Measurements from ENCODE around the gene SLC6A17. TPM values are rescaled to one million over a fixed set of nuclear protein-coding genes. Genes with fewer than 3 reads are reported as not detected.
A peak's percentile ranks its signal among the peaks of the same experiment; 100 is the strongest.

Gene SLC6A17
- total RNA-seq, 1 experiment from 2014 or later: 0.17 TPM

DNA sequence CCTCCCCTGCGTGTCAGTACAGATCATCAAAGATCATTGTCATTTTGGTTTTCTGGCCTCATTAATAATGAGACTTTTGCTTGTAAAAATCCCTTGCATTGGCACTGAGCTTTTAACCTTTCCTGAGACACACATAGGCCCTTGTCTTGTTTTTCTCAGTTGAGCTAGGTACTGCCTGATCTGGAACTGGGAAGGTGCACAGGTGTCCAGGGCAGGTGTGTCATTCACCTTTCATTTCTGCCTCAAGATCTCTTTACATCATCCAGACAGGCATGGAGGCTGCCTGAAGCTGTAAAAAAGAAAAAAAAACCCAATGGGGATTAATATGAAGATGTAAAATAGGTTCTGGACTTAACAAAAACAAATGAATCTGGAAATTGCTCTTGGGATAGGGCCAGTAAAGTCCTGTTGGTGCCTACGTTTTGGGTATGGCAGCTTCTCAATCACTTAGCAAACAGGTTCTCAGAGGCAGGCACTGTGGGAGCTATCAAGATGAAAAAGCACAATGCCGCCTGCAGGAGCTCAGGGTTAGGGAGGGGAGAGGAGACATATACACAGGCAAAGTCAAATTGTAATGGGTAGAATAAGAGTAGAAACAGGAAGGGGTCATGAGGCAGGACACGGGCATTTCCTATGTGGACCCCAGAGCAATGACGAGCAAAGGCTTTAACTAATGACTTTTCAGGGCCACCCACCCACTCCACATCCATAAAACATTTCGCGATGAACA is 58.8 kb downstream of the SLC6A17 start:
- Histone ChIP-seq H3K4me2 (ENCODE audit: insufficient read depth, insufficient read length, low read length) (peak overlapping the region; percentile 67), H4K8ac (replicated peaks; ENCODE audit: insufficient read length, low read depth, low read length) (no peak overlapping the region), H3K27me3 (ENCODE audit: insufficient read depth, low read length) (peaks cover 9% of the 10 kb centered on the region; the same call in 1 of the 2 replicates), H3K9ac (ENCODE audit: extremely low read depth, insufficient read length, low read length) (no peak overlapping the region), H2BK20ac (ENCODE audit: low read depth, low read length, poor library complexity, severe bottlenecking) (no peak overlapping the region), H3K9me3 (ENCODE audit: control insufficient read depth, low read depth, low read length) (no peaks in the 10 kb centered on the region), H3K79me2 (ENCODE audit: insufficient read depth, low read length) (no peaks in the 10 kb centered on the region), H2AFZ (ENCODE audit: low read length) (no peak overlapping the region), H3K4me1 (ENCODE audit: insufficient read depth, low read length) (peaks cover 3% of the 10 kb centered on the region; the same call in 1 of the 2 replicates), H3T11ph (ENCODE audit: low read length) (no peak overlapping the region), H3K23me2 (ENCODE audit: insufficient read length, low read depth, low read length, poor library complexity, severe bottlenecking) (peaks cover 19% of the 10 kb centered on the region), H2BK5ac (ENCODE audit: insufficient read length, low read length) (no peak overlapping the region), H4K20me1 (ENCODE audit: control insufficient read depth, insufficient read depth, insufficient read length) (no peaks in the 10 kb centered on the region), H3K23ac (ENCODE audit: insufficient read length, low read depth, low read length) (no peak overlapping the region), H4K5ac (ENCODE audit: insufficient read length, low read depth, low read length) (no peak overlapping the region), H3K56ac (ENCODE audit: insufficient read length, low read depth, low read length) (no peak overlapping the region), H3K79me1 (ENCODE audit: insufficient read depth, low read depth, low read length, poor library complexity, severe bottlenecking) (no peaks in the 10 kb centered on the region), H3K18ac (ENCODE audit: insufficient read length, low read depth, low read length) (no peak overlapping the region), H2BK12ac (ENCODE audit: insufficient read length, low read depth, low read length) (no peak overlapping the region), H3K14ac (ENCODE audit: insufficient read depth, low read length) (no peak overlapping the region), H4K91ac (ENCODE audit: insufficient read length, low read depth, low read length) (no peak overlapping the region), H3K4ac (ENCODE audit: low read depth, low read length) (no peak overlapping the region), H2BK120ac (ENCODE audit: low read depth, low read length, poor library complexity, severe bottlenecking) (no peak overlapping the region), H2BK15ac (ENCODE audit: low read depth, low read length) (no peak overlapping the region), H2AK5ac (ENCODE audit: insufficient read length, low read length) (no peak overlapping the region), H3K27ac (ENCODE audit: insufficient read length, low read depth, low read length) (no peak overlapping the region)
- Mint-ChIP-seq H3K4me1 (peaks cover 29 to 42% of the 10 kb centered on the region in 2 experiments), H3K4me3 (peak overlapping the region; percentile 79 to 93), H3K9me3 (no peaks in the 10 kb centered on the region; a peak in 2 of 5 replicates), H3K27me3 (ENCODE audit: low read depth) (peaks cover 43% of the 10 kb centered on the region), H3K36me3 (ENCODE audit: insufficient read depth in 1 of 3, low read depth in 3 of 3) (peaks cover 0 to 2% (median 0%) of the 10 kb centered on the region in 3 experiments; a peak in 2 of 7 replicates), H3K27ac (peak overlapping the region; percentile 7 to 80 (median 78); a peak in 4 of 7 replicates)
- TF ChIP-seq, protein P1, sequence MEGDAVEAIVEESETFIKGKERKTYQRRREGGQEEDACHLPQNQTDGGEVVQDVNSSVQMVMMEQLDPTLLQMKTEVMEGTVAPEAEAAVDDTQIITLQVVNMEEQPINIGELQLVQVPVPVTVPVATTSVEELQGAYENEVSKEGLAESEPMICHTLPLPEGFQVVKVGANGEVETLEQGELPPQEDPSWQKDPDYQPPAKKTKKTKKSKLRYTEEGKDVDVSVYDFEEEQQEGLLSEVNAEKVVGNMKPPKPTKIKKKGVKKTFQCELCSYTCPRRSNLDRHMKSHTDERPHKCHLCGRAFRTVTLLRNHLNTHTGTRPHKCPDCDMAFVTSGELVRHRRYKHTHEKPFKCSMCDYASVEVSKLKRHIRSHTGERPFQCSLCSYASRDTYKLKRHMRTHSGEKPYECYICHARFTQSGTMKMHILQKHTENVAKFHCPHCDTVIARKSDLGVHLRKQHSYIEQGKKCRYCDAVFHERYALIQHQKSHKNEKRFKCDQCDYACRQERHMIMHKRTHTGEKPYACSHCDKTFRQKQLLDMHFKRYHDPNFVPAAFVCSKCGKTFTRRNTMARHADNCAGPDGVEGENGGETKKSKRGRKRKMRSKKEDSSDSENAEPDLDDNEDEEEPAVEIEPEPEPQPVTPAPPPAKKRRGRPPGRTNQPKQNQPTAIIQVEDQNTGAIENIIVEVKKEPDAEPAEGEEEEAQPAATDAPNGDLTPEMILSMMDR (conservative IDR thresholded peaks at IDR 0.05): no peak
- no CpG with 5 or more reads among the region's 7 CpGs for WGBS (ENCODE audit: extremely low coverage, insufficient read length, low lambda C conversion rate)
- no peak for DNase-seq

All from H9 (cell line).